Measurements from ENCODE around the gene AKR1C4. TPM values are rescaled to one million over a fixed set of nuclear protein-coding genes. Genes with fewer than 3 reads are reported as not detected.
"Not testable (repeated sequence)": the region's sequence is repeated elsewhere in the genome, so short reads cannot be mapped to it uniquely, and the experiment has no call there.

Gene AKR1C4
- total RNA-seq, 2 experiments from 2014 or later, result not detected

DNA sequence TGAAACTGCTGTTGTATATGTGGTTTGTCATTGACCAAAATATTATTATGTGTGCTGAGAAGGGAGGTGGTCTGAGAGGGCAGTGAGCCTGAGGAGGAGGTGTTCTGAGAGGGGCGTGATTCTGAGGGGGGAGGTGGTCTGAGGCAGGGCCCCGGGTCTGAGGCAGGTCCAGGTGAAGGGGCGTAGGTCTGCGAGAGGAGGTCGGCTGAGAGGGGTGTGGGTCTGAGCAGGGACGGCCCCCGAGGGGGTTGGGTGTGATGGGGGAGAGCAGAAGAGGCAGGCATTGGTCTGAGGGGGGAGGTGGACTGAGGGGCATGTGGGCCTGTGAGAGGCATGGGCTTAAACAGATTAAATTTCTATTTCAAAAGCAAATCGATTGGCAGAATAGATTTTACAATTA is 32.4 kb downstream of the AKR1C4 start:
- no peaks in the 10 kb centered on the region for H3K36me3 ChIP-seq (ENCODE audit: insufficient read depth, low read length)
- no peak overlapping the region for H3K4me3 ChIP-seq (ENCODE audit: low read length)
- intact Hi-C loops (cut with DNase I, micrococcal nuclease), result no loop called here
- no peaks in the 10 kb centered on the region for H3K4me1 Mint-ChIP-seq (ENCODE audit: low read depth)
- no peaks in the 10 kb centered on the region for H3K4me1 ChIP-seq (ENCODE audit: insufficient read depth, low read length)
- H3K27me3 Mint-ChIP-seq, result peaks cover 9% of the 10 kb centered on the region
- no peak overlapping the region for H3K4me3 Mint-ChIP-seq
- H3K27ac ChIP-seq (ENCODE audit: low read depth in 1 of 2, low read length in 2 of 2), result no peak overlapping the region
- TF ChIP-seq, protein P1, sequence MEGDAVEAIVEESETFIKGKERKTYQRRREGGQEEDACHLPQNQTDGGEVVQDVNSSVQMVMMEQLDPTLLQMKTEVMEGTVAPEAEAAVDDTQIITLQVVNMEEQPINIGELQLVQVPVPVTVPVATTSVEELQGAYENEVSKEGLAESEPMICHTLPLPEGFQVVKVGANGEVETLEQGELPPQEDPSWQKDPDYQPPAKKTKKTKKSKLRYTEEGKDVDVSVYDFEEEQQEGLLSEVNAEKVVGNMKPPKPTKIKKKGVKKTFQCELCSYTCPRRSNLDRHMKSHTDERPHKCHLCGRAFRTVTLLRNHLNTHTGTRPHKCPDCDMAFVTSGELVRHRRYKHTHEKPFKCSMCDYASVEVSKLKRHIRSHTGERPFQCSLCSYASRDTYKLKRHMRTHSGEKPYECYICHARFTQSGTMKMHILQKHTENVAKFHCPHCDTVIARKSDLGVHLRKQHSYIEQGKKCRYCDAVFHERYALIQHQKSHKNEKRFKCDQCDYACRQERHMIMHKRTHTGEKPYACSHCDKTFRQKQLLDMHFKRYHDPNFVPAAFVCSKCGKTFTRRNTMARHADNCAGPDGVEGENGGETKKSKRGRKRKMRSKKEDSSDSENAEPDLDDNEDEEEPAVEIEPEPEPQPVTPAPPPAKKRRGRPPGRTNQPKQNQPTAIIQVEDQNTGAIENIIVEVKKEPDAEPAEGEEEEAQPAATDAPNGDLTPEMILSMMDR (IDR thresholded peaks at IDR 0.05), result no peak
- H3K36me3 Mint-ChIP-seq (ENCODE audit: low read depth), result no peaks in the 10 kb centered on the region
- ChIA-PET POLR2A (no interaction called here), CTCF (no interaction called here)
- H3K9me3 Mint-ChIP-seq, result no peaks in the 10 kb centered on the region
- DNase-seq (no peak), ATAC-seq (ENCODE audit: poor library complexity) (no peak)
- no peaks in the 10 kb centered on the region for H3K27me3 ChIP-seq (ENCODE audit: control insufficient read depth in 1 of 2, insufficient read depth in 2 of 2, low read length in 2 of 2)
- no peak overlapping the region for H3K27ac Mint-ChIP-seq
- H3K9me3 ChIP-seq (ENCODE audit: control insufficient read depth in 1 of 2, insufficient read depth in 1 of 2, low read length in 2 of 2), result no peaks in the 10 kb centered on the region

DNA sequence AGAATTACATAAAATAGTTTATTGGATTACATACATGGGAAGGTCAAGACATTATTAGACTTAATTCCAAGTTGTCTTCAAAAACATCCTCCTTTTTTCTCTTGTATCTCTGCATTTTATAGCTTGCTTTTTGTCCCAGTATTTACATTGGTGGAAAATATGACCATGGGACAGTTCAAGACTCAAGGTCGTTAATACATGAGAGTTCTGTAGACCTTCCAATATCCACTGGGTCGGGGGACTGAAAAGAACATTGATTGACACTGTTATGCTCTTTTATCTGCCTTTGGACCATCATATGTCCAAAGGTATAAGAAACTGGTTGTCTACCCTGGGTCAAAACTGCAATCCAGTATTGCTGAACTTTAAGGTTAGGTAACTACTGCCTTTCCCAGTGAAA is 36.7 kb downstream of the AKR1C4 start:
- intact Hi-C loops (cut with DNase I, micrococcal nuclease), result no loop called here
- DNase-seq (no peak), ATAC-seq (ENCODE audit: poor library complexity) (no peak)
- Histone ChIP-seq H3K36me3 (ENCODE audit: insufficient read depth, low read length) (no peaks in the 10 kb centered on the region), H3K27me3 (ENCODE audit: control insufficient read depth in 1 of 2, insufficient read depth in 2 of 2, low read length in 2 of 2) (no peaks in the 10 kb centered on the region), H3K4me3 (ENCODE audit: low read length) (no peak overlapping the region), H3K27ac (ENCODE audit: low read depth in 1 of 2, low read length in 2 of 2) (no peak overlapping the region), H3K9me3 (ENCODE audit: control insufficient read depth in 1 of 2, insufficient read depth in 1 of 2, low read length in 2 of 2) (peaks cover 0 to 4% of the 10 kb centered on the region in 2 experiments), H3K4me1 (ENCODE audit: insufficient read depth, low read length) (no peaks in the 10 kb centered on the region)
- CTCF ChIA-PET, result no interaction called here
- no peak overlapping the region for H3K4me3 Mint-ChIP-seq
- peaks cover 5% of the 10 kb centered on the region for H3K36me3 Mint-ChIP-seq (ENCODE audit: low read depth)
- H3K9me3 Mint-ChIP-seq, result peaks cover 9% of the 10 kb centered on the region
- POLR2A ChIA-PET, result no interaction called here
- H3K27me3 Mint-ChIP-seq, result peaks cover 10% of the 10 kb centered on the region
- TF ChIP-seq, protein P1 (IDR thresholded peaks at IDR 0.05), result no peak
- no peaks in the 10 kb centered on the region for H3K4me1 Mint-ChIP-seq (ENCODE audit: low read depth)
- no peak overlapping the region for H3K27ac Mint-ChIP-seq

DNA sequence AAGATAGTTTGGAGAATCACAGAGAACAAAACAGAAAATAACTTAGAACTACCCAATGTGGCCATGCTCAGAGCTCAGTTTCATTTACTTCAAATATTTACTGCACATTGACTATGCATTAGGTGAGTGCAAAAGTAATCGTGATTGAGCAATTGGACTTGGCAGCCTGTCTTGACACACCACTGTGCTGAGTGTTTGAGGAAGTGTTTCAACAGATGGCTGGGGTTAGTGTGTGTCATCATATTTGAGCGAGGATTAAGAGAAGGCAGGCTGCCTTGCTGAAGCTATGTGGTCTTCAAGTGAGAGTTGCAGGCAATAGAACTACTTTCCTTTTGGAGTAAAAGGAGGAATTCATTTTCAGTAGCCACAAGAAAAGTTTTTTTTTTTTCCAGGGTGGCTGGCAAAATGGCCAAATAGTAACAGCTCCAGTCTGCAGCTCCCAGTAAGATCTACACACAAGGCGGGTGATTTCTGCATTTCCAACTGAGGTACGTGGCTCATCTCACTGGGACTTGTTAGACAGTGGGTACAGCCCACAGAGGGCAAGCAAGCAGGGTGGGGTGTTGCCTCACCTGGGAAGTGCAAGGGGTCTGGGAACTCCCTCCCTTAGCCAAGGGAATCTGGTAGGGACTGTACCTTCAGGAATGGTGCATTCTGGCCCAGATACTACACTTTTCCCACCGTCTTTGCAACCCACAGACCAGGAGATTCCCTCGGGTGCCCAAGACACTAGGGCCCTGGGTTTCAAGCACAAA is 37.6 kb downstream of the AKR1C4 start:
- Histone ChIP-seq H3K36me3 (ENCODE audit: insufficient read depth, low read length) (no peaks in the 10 kb centered on the region), H3K9me3 (ENCODE audit: control insufficient read depth in 1 of 2, insufficient read depth in 1 of 2, low read length in 2 of 2) (peaks cover 0 to 4% of the 10 kb centered on the region in 2 experiments), H3K4me1 (ENCODE audit: insufficient read depth, low read length) (no peaks in the 10 kb centered on the region), H3K27me3 (ENCODE audit: control insufficient read depth in 1 of 2, insufficient read depth in 2 of 2, low read length in 2 of 2) (no peaks in the 10 kb centered on the region), H3K27ac (ENCODE audit: low read depth in 1 of 2, low read length in 2 of 2) (no peak overlapping the region), H3K4me3 (ENCODE audit: low read length) (no peak overlapping the region)
- Mint-ChIP-seq H3K27me3 (peaks cover 10% of the 10 kb centered on the region), H3K36me3 (ENCODE audit: low read depth) (peaks cover 5% of the 10 kb centered on the region), H3K9me3 (peaks cover 12% of the 10 kb centered on the region), H3K27ac (no peak overlapping the region), H3K4me1 (ENCODE audit: low read depth) (no peaks in the 10 kb centered on the region), H3K4me3 (no peak overlapping the region)
- ATAC-seq (ENCODE audit: poor library complexity) (no peak), DNase-seq (peak in 3 of 14 experiments; percentile 16 to 51 (median 38))
- POLR2A ChIA-PET, result no interaction called here
- CTCF ChIA-PET, result no interaction called here
- TF ChIP-seq, protein P1 (IDR thresholded peaks at IDR 0.05), result no peak
- intact Hi-C loops (cut with DNase I, micrococcal nuclease), result no loop called here

DNA sequence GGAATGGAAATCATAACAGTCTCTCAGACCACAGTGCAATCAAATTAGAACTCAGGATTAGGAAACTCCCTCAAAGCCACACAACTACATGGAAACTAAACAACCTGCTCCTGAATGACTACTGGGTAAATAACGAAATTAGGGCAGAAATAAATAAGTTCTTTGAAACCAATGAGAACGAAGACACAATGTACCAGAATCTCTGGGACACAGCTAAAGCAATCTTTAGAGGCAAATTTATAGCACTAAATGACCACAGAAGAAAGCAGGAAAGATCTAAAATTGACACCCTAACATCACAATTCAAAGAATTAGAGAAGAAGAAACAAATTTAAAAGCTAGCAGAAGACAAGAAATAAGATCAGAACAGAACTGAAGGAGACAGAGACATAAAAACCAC is 40.9 kb downstream of the AKR1C4 start:
- DNase-seq; POLR2A ChIA-PET; H3K27me3 Mint-ChIP-seq; H3K27ac ChIP-seq (ENCODE audit: low read depth in 1 of 2, low read length in 2 of 2); intact Hi-C loops (cut with DNase I, micrococcal nuclease); H3K4me1 ChIP-seq (ENCODE audit: insufficient read depth, low read length); H3K27me3 ChIP-seq (ENCODE audit: control insufficient read depth in 1 of 2, insufficient read depth in 2 of 2, low read length in 2 of 2); H3K4me3 Mint-ChIP-seq; H3K4me1 Mint-ChIP-seq (ENCODE audit: low read depth); CTCF ChIA-PET; H3K4me3 ChIP-seq (ENCODE audit: low read length); H3K36me3 ChIP-seq (ENCODE audit: insufficient read depth, low read length); H3K9me3 ChIP-seq (ENCODE audit: control insufficient read depth in 1 of 2, insufficient read depth in 1 of 2, low read length in 2 of 2); H3K36me3 Mint-ChIP-seq (ENCODE audit: low read depth); H3K27ac Mint-ChIP-seq; ATAC-seq (ENCODE audit: poor library complexity): not testable (repeated sequence)
- peaks cover 12% of the 10 kb centered on the region for H3K9me3 Mint-ChIP-seq

All from CD4-positive, alpha-beta T cell (primary cell).